ENCODE results near the gene PROB1.
"Not testable (repeated sequence)": the region's sequence is repeated elsewhere in the genome, so short reads cannot be mapped to it uniquely, and the experiment has no call there.

The PROB1 gene

DNA sequence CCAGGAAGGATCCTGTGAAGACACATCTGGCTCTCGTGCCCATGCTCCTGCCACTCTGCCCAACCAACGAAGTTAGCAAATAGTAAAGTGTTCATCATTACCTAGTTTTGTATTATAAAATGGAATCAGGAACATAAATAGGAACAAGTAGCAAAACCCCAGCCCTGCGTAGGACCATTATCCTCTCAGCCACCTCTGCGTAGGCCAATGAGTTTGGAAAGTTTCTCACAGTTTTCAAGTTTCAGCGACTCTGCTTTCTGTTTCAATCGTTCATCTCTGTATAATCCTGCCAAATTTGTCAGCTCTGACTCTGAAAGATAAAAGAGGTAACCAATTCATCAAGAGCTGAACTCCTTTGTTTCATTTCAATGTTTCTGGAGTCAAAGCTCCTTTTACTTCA lies 19.1 kb upstream of the PROB1 start:
- DNase-seq: no peak

DNA sequence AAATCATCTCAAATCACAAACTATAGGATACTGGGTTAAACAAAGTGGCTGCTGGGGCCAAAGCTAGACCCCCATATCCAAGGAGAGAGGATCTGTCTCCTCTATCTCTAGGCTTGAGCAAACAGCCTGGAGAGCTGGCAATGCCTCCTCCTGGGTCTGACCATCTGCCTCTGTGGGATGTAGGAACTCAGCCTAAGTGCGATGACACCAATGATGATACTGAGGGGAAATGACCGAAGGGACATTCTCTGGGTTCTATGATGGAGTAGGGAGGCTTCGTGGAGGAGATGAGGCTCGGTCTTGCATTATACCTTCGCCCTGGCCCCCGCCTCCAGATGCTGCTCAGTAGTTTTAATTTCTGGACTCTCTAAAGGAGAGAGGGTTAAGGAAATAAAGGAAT lies 18.2 kb upstream of the PROB1 start:
- no peak for DNase-seq

DNA sequence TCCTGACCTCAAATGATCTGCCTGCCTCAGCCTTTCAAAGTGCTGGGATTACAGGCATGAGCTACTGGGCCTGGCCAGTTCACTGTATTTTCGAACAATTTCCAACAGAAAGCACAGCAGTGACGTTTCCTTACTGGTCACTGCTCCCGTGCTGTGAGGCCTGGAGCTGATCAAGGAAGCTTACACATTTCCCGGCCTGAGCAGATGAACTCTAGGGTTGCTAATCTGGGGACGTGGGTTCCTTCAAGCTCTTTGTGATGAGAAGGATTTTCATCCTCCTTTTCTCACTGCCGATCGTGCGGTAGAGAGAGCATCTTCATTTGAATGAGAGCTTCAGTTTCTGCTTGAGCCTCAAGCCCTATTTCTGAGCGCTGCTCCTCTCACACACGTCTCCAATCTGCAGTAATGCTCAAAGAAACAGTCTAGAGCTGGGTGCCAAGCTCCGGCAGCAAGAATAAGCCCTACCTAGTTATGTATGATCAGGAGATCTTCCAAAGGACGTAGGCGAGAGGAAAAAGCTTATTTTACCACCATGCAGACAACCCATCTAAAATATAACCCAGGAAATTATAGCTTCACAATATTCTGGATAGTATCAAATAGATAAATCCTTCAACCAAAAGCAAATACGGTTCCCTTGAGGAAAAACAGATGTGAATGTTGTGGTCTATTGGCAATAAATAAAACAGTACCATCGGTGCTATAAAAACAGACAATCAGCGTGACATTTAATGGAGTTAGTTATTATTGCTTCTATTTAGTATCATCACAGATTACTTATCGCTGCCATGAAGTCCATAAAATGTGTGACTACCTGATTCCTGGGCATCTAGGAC lies 16.3 kb upstream of the PROB1 start:
- no peak for DNase-seq

DNA sequence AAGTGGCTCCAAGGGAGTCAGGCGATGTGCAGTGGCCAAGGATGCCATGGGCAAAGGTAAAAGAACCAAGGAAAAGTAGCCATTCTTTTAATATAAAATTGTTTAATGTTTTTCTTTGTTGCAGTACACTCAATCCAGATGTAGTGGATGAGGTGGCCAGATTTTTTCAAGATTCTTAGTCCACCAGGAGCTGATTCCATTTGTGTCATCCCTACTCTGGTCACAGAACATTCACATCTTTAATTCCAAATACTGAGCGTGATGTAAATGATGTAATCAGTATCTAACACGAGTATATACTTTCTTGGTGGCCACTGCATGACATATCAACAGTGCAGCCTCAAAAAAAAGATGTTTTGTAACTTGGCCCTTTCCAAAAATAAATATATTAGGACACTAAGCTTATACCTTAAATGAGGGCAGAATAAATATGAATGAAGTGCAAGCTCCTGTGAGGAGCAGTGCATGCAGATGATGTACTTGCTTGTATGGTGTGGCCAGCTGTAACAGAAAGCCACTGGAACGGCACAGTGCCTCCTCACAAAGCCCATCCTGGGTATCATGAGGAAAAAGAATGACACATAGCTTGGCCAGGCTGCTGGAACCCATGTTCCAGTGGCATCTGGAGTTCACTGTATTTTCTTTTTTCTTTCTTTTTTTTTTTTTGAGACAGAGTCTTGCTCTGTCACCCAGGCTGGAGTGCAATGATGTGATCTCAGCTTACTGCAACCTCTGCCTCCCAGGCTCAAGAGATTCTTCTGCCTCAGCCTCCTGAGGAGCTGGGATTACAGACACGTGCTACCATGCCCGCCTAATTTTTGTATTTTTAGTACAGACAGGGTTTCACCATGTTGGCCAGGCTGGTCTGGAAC lies 15.5 kb upstream of the PROB1 start:
- no peak for DNase-seq

DNA sequence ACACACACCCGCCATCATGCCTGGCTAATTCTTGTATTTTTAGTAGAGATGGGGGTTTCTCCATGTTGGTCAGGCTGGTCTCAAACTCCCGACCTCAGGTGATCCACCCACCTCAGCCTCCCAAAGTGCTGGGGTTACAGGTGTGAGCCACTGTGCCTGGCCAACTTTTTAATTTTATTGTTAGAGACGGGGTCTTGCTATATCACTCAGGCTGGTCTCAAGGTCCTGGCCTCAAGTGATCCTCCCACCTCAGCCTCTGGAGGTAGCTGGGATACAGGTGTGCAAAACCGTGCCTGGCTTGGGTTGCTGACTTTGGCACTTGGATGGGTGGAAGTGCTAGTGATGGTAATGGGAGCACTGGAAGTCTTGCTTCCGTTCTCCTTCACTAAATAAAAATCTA lies 14.2 kb upstream of the PROB1 start:
- DNase-seq: not testable (repeated sequence)

DNA sequence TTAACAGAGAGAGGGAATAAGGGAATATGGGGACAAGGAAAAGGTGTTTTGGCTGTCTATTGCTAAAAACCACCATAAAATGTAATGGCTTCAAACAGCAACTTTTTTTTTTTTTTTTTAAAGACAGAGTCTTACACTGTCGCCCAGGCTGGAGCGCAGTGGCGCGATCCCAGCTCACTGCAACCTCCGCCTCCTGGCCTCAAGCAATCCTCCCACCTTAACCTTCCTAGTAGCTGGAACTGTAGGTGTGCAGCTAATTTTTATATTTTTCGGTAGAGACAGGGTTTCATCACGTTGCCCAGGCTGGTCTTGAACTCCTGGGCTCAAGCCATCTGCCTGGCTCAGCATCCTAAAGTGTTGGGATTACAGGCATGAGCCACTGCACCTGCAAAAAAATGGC lies 13.3 kb upstream of the PROB1 start:
- no peak for DNase-seq

DNA sequence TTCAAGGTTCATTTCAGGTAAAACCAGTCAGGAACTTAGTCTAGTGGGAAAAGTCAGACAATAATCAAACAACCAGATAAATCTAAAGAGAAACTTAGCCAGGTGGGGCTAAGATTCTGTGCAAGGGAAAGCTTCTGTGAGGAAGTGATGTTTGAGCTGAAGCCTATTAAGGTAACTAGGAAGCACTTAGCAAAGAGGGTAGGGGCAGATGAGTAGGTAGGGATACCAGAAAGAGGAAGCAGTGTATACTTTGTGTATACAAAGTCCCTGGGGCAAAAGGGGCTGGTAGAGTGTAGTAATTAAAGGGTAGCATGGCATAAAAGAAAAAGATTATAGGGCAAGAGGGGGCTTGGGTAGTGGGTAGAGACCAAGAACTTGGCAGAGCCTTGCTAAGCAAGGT lies 12.6 kb upstream of the PROB1 start:
- DNase-seq: no peak

DNA sequence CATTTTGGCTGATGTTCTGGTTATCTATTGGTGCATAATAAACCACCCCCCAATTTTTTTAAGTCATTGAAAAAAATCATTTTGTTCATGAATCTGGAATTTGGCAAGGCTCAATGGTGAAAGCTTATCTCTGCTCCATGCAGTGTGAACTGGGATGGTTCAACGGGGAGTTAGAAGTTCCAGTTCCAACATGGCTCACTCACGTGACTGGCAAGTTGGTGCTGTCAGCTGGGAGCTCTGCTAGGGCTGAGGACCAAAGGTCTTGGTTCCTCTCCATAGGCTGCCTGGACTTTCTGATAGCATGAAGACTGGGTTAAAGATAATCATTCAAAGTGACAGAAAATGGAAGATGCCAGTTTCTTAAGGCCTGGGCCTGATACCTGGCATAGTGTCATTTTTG lies 12.1 kb upstream of the PROB1 start:
- DNase-seq: no peak

DNA sequence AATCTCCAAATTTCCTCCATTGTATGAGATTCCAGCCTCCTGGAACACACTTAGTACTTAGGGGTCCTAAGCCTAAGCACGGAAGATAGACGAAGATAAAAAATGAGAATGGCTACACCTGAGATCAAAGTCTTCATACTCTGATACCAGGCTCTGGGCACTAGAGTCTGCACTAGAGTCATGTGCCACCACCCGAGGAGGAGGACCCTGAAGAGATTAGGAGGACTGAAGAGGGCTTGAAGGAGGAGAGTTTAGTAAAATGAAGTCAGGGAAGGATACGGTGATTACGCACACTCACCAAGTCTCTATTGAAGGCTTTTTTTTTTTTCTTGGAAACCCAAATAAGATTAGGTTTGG lies 9.6 kb upstream of the PROB1 start:
- DNase-seq: no peak

DNA sequence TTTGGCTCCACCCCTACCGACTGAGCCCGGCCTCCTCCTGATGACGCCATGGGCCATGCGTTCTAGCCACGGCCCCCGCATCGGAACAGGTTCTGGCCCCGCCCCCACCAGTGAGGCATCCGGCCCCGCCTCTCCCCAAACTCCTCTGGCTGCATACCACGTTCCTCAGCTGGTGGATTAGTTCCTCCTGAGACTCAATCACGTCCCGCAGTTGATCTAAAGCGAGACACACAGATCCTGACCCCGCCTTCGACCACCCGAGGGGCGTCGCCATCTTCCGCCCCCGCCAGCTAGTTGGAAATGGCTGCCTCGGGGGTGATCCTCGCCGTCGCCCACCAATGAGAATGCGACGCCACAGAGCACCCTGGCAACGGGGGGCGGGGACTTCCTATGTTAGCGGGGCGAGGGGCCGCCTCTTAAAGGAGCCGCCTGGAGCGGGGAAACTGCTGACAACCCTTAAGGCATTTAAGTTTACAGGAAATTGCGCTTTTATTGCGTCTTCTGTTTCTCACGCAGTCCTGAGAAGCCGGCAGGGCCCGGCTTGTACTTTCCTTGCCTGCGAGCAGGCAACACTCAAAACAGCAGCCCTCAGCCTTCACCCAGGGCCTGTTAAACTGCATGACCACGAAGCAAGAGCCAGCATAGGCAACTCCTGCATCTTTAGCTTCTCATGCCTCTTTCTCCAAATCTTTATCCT lies 9.0 kb upstream of the PROB1 start, which contains the start of gene SPATA24:
Gene SPATA24 (minus strand): TSS at position 303 of the 697 bp plus-strand sequence. CDS start 29 bp downstream, at position 274.
- peak; percentile 96 for DNase-seq

DNA sequence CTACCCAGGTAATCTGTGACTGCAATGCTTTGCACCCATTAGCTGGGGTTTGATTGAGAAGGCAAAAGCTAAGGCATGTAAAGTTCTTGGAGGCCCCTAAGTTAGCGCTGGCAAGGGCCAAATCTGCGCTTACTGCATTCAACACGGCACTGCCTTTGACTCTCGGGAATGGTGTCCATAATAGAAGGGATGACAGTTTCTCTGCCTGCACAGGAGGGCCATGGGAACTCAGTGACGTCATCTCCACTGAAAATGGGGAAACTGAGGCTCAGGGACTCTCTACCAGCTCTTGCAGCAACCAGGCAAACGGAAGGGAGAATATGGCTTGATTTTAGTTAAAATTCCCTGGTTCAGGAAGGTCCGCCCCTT lies 8.5 kb upstream of the PROB1 start:
- DNase-seq: no peak

DNA sequence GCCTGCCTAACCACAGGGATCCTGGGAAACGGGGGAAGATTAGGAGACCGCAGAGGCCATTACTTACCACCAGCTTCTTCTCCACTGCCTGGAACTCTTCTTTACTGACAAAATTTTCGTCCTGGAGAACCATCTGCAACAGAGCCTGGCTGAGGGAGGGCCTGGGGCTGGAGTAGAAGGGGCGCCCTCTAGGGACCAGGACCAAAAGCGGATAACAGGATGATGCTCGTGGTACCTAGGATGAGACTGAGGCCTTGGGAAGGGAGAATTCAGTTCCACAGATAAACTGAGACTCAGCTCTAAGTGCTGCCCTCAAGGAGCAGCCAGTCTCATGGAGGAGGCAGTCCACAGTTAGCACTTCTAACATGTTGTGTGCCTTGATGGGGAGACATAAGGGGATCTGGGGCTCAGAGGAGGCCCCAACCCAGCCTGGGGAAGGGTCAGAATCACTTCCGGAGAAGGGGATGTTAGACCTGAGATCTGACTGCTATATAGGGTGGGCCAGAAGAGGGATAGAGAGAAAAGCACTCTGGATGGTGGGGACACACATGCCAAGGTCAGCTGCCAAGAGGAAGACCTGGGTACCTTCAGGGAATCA lies 7.8 kb upstream of the PROB1 start:
- no peak for DNase-seq

DNA sequence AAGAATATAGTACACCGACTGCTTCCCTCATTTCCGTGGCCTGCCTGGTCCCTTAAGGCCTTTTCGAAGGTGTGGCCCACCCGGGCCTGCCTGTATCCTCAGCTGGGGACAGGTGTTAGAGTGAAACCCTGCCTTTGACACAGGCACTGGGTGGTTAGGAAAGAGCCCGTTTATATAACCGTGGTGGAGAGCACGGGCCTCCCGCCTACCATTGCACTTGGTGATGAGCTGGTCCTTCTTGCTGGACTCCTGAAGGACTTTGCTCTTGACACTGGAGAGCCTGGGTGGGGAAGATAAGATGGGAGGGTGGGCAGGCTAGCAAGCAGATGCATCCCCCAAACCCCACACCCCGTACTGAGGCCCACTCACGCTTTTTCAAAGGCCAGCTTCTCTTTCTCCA lies 6.6 kb upstream of the PROB1 start:
- no peak for DNase-seq

DNA sequence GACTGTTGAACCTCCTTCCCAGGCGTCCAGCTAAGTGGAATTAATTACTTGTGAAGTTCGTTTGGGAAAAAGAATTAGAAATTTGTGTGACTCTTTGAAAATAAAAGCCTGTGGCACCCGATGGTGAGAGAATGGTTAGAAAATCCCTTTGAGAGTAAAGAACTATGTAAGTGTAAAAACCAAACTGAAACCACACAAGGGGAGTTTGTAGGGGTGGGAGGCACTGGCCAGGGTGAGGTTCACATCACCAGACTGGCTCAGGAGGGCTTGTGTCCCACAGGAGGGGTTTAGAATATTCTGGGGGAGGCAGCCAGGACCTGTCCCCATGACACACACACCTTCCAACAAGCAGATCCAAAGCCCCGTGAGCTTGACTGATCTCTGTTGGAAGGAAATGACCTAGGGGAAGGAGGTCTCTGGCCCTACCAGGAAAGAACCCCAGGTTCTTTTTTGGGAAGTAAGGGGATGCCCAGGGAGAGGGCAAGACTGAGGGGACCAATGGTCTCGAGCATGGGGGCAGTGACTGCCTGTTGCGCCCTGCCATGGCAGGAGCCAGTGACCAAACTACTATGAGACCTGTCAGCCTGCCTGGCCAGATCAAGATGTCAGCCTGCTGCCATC lies 4.7 kb upstream of the PROB1 start:
- DNase-seq: no peak

DNA sequence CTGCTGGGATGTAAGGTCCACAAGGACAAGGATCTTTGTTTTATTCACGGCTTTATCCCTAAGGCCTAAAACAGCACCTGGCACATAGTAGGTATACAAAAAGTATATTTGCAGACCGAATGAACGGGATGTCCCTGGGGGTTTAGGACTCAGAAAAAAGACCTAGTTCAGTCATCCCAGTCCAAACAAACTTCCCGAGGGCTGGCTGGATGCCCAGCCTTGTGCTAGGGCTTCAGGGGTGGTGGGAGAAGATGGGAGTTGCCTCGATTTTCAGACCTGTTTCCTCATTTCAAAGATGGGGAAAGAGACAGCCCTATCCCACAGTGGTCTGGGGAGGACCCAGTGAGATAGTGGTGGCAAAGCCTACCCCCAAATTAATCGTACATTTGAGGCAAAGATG lies 3.0 kb upstream of the PROB1 start:
- DNase-seq: no peak

DNA sequence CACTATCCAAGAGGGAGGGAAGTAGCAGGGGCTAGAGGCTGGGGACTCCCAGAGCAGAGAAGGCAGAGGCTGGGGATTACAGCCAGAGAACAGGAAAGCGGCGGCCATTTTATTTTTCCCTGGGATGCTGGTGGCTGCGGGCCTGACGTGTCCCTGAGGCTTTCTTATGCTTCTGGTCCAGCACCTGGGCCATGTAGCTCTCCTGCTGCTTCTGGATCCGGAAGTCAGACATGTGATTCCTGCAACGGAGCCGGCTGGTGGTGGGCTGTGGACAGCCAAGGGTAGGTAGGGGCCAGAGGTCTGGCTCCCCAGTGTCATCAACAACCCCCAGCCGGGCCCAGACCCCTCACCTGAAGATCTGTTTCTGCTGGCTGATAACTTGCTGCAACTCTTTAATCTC lies 1.8 kb upstream of the PROB1 start:
- no peak for DNase-seq

DNA sequence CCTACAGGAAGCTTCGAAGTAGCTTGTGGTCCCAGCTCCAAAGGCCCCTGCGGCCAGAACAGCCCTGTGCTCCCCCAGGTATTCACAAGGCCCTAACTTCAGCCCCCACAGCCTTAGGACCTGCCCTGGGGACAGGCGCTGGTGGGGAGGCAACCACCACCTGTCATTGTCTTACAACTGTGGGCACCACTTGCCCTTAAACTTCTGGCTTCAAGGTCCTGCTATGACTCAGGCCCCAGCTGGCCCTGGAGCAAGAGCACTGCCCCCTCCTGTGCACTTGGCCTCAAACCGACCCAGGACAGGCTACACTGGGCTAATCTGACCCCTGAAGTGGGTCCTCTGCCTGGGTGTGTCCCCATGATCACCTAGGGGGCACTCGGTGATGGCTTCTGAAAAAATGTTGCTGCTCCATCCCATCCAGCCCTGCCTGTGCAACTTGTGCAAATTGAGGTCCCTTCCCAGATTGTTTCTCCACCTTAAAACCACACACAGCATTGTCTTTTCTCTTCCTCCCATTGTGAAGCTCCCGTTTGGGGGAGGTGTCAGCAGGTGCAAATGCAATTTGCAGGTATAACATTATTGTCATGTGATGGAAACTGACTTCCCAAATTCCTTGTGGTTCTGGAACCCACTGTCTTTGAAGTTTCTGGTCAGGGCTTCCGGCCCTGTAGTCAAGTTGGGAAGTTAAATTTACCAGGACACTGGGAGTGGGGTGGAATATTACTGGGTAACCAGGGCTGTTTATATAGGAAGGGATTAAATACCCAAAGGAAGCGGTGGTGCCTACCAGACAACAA lies 1.1 kb upstream of the PROB1 start:
- no peak for DNase-seq

DNA sequence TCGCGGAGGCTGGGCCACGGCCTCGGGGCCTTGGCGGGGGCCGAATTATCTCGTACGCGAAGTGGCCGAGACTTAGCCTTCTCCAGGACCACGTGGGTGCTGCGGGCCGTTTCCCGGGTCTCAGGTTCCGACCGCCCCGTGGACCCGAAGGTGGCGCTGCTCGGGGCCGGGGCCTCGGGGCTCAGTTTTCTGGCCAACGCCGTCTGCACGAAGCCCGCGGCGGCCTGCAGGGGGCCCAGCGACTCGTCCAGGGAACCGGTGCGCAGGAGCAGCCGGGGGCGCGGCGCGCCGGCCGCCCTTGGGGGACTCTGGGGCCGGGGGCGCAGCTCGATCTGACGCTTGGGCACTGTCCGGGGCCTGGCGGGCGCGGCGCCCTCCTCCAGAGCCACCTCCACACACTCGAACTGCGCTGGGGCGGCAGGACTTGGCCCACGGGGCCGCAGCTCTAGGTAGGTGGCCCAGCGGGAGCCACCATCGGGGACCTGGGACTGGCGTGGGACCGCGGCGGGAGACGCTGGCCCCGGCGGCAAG lies 716 bp downstream of the PROB1 start:
- DNase-seq: no peak

DNA sequence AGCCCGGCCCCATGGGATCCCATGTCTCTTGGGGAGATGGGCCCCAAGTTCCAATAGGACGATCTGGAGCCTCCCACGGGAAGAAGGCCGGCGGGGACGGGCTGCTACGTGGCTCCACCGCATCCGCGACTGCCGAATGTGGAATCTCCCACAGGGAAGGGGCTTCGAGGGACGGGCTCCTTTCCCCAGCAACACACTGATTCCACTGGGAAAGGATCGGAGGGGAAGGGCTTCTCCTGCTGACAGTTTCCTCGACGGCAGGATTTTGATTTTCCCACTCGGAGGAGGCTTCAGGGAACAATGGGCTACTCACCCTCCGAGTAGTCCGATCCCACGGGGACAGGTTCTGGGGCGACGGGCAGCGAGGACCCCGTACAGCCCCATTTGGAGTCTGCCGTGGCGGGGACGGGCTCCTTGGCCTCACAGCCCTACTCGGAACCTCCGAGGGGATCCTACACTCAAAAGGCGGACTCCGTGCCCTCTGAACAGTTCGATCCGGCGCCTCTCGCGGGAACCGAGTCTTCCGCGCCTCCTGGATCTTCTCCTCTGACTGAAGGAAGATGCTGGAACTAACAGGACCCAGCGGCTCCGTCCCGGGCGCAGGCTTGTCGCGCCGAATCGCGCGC lies 1.3 kb downstream of the PROB1 start:
- DNase-seq: no peak

DNA sequence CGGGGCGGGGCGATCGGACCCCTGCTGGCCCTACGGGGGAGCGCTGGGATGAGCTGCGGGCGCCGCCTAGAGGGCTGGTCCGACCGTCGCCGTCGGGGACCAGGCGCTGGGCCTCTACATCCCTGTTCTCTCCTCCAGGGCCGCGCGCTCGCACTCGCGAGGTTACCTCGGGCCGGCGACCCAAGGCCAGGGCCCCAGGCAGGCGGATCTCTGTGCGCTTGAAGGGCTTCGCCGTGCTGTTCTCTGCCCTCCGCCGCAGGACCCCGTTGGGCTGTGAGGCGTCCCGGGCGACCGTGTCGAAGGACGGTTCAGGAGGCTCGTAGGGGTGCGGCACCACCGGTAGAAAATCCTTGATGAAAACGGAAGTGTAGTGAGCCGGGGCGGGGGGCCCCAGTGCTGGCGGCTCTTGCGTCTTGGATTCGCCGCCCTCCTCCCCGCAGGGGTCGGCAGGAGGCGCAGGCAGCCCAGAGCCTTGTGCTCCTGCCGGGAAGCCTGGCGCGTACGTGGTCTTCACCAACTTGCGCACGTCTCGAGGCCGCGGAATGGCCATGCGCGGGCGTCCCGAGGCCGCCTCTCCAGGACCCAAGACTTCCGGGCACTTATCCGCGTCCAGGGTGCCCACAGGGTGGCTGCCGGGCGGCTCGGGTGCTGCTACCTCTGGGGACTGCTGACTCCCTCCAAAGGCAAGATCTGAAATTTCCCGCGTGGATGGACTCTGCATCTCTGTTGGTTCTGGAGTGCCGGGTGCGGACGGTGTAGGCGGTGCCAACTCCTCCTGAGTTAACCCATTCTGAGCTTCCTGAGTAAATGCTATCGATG lies 2.0 kb downstream of the PROB1 start:
- no peak for DNase-seq
